EH (cell line): ENCODE measurements around the gene ICE2.

Experiments
- DNase-seq: peaks from one replicate; pipeline ENCODE4 v3.0.0-alpha.2; 2015; ENCODE audit warnings: low read depth

Gene ICE2

GRCh38 chr15:60496853-60497252, 17.9 kb upstream of the ICE2 start:
- no peak for DNase-seq

- DNase-seq: no peak
Measured at GRCh38 chr15:60494108-60494507, 15.2 kb upstream of the ICE2 start.

GRCh38 chr15:60493166-60493565, 14.2 kb upstream of the ICE2 start:
- DNase-seq: no peak

GRCh38 chr15:60486742-60487141, 7.8 kb upstream of the ICE2 start:
- no peak for DNase-seq

GRCh38 chr15:60485365-60486055, 6.6 kb upstream of the ICE2 start:
- DNase-seq: no peak

GRCh38 chr15:60483042-60483441, 4.1 kb upstream of the ICE2 start:
- no peak for DNase-seq

GRCh38 chr15:60480888-60481287, 1.9 kb upstream of the ICE2 start:
- no peak for DNase-seq

- no peak for DNase-seq
Measured at GRCh38 chr15:60480149-60480548, 1.2 kb upstream of the ICE2 start.

GRCh38 chr15:60479361-60480110, 594 bp upstream of the ICE2 start:
- DNase-seq: no peak

GRCh38 chr15:60477916-60478565, 901 bp downstream of the ICE2 start:
- DNase-seq: peak; percentile 44

GRCh38 chr15:60477164-60477563, 1.8 kb downstream of the ICE2 start:
- DNase-seq: no peak

GRCh38 chr15:60476713-60477112, 2.2 kb downstream of the ICE2 start:
- DNase-seq: peak; percentile 60

GRCh38 chr15:60473135-60473534, 5.8 kb downstream of the ICE2 start:
- no peak for DNase-seq

- DNase-seq: no peak
Measured at GRCh38 chr15:60471314-60471713, 7.6 kb downstream of the ICE2 start.

GRCh38 chr15:60469893-60470641, 8.9 kb downstream of the ICE2 start:
- DNase-seq: peak; percentile 19

- no peak for DNase-seq
Measured at GRCh38 chr15:60464836-60465630, 13.9 kb downstream of the ICE2 start.

GRCh38 chr15:60462027-60462426, 16.9 kb downstream of the ICE2 start:
- DNase-seq: no peak

GRCh38 chr15:60460931-60461330, 18.0 kb downstream of the ICE2 start:
- peak; percentile 48 for DNase-seq

GRCh38 chr15:60458721-60459120, 20.2 kb downstream of the ICE2 start:
- DNase-seq: no peak

- no peak for DNase-seq
Measured at GRCh38 chr15:60457985-60458384, 21.0 kb downstream of the ICE2 start.

GRCh38 chr15:60454824-60455223, 24.1 kb downstream of the ICE2 start:
- no peak for DNase-seq
